Panc1 (cell line): ENCODE results near the gene GIMAP2. TPM values are rescaled to one million over a fixed set of nuclear protein-coding genes. Genes with fewer than 3 reads are reported as not detected.

Experiments used
- ATAC-seq: fragments of 200-7000 bp; cut with Tn5 transposase; 2 replicates; pipeline ENCODE4 v1.9.1; 2020; ENCODE audit warnings: mild to moderate bottlenecking, moderate library complexity
- BruUV-seq: library from RNA; stranded (reverse); fragments of 400-500 nt; replicated peaks from 2 replicates; lab custom pipeline; 2021; lab: Mats Ljungman, UMichigan
- CTCF ChIA-PET: fragments of 300-600 bp; sonication (Branson Sonifier 250); formaldehyde crosslinking; loops from one replicate; lab custom pipeline; 2022; ENCODE audit warnings: antibody characterized with exemption; lab: Charles Lee
- POLR2A ChIA-PET: fragments of 300-600 bp; sonication (Branson Sonifier 250); formaldehyde crosslinking; loops from one replicate; lab custom pipeline; 2022; ENCODE audit warnings: antibody characterized with exemption; lab: Charles Lee
- DNase-seq: peaks from one replicate; pipeline ENCODE4 v3.0.0-alpha.2; 2010; ENCODE audit warnings: low read depth, low spot score
- H3K27ac ChIP-seq: 2 replicates; pipeline ENCODE4 v1.5.1; 2011; ENCODE audit warnings: mild to moderate bottlenecking, low read length, inconsistent platforms
- H3K27me3 ChIP-seq: fragments of 200-500 bp; sonication (Bioruptor generic); 2 replicates; pipeline ENCODE4 v1.6.0; 2014; ENCODE audit warnings: low read length, inconsistent platforms; ENCODE audit not compliant: control insufficient read depth, insufficient read depth
- H3K36me3 ChIP-seq: fragments of 200-500 bp; sonication (Bioruptor generic); 2 replicates; pipeline ENCODE4 v1.5.1; 2014; ENCODE audit warnings: inconsistent platforms, mild to moderate bottlenecking, low read length, moderate library complexity; ENCODE audit not compliant: control insufficient read depth, insufficient read depth
- H3K4me1 ChIP-seq: 2 replicates; pipeline ENCODE4 v1.5.1; 2011; ENCODE audit warnings: inconsistent platforms, mild to moderate bottlenecking, low read length, moderate library complexity; ENCODE audit not compliant: control insufficient read depth, insufficient read depth
- H3K4me3 ChIP-seq, 2 experiments: 2 replicates each; pipeline ENCODE4 v1.5.1; 2011 to 2012; ENCODE audit warnings: low read depth in 2 of 2, low read length in 2 of 2, mild to moderate bottlenecking in 2 of 2, inconsistent platforms in 1 of 2, moderate library complexity in 1 of 2
- H3K9me3 ChIP-seq: fragments of 200-500 bp; sonication (Bioruptor generic); 2 replicates; pipeline ENCODE4 v1.5.1; 2014; ENCODE audit warnings: low read depth, mild to moderate bottlenecking, inconsistent platforms, low read length, moderate library complexity; ENCODE audit not compliant: control insufficient read depth, insufficient read depth
- POLR2AphosphoS5 ChIP-seq: IDR thresholded peaks from 2 replicates; pipeline ENCODE4 v1.6.1; 2012; ENCODE audit warnings: mild to moderate bottlenecking, low read depth, low read length, moderate library complexity
- SIN3A ChIP-seq: IDR thresholded peaks from 2 replicates; pipeline ENCODE4 v1.6.1; 2012; ENCODE audit warnings: low read depth, mild to moderate bottlenecking, low read length, moderate library complexity, borderline replicate concordance; ENCODE audit not compliant: insufficient read depth
- TCF7L2 ChIP-seq: IDR thresholded peaks from 2 replicates; pipeline ENCODE4 v1.6.1; 2011; ENCODE audit warnings: mild to moderate bottlenecking, low read depth, low read length, inconsistent platforms
- in situ Hi-C: cut with HindIII; loops from 2 replicates; pipeline ENCODE4 v1.10.0; 2016; ENCODE audit warnings: low sequenced_read_pairs, low pct_unique_long_range_greater_than_20kb
- intact Hi-C: fragments of 100-400 bp; cut with micrococcal nuclease; formaldehyde crosslinking; loops from one replicate; pipeline ENCODE4 v1.10.0; 2022; ENCODE audit not compliant: unreplicated experiment
- total RNA-seq: library from RNA; stranded (reverse); gene quantifications from one replicate; pipeline ENCODE4 v1.2.1, GENCODE V29; 2021; ENCODE audit not compliant: unreplicated experiment
- TF ChIP-seq, protein P1 (sequence below), 2 experiments: IDR thresholded peaks; 2 replicates each; pipeline ENCODE4 v1.6.1; 2011 to 2012; ENCODE audit warnings: low read depth in 2 of 2, control low read depth in 1 of 2, low read length in 1 of 2, mild to moderate bottlenecking in 1 of 2, moderate library complexity in 1 of 2; ENCODE audit not compliant: insufficient read depth in 1 of 2
- TF ChIP-seq, protein P2 (sequence below): fragments of 450-650 bp; IDR thresholded peaks from 2 replicates; pipeline ENCODE4 v1.5.1; 2017; ENCODE audit warnings: mild to moderate bottlenecking

GIMAP2 gene
- total RNA-seq, 1 experiment from 2014 or later: 1.5 TPM

DNA sequence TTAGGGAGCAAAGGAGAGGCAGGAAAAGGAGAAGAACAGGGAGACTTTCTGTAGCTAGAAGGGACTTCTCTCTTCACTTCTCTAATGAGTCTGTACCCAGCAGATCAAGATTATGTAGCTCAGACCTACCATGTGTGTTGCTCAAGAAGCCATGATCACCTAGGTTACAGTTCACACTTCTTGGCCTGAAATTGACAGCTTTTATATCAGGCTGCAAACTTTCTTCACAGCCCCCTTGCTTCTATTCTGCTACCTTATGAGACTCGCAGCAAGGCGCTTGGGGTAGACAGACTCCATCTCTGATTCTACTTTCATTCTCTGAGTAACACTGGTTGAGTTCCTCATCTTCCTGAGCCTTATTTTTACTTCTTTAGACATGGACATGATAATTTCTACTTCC, 19.6 kb upstream of the GIMAP2 start:
- in situ Hi-C loops: no loop called here
- CTCF ChIA-PET: no interaction called here
- BruUV-seq: no TSS peak

DNA sequence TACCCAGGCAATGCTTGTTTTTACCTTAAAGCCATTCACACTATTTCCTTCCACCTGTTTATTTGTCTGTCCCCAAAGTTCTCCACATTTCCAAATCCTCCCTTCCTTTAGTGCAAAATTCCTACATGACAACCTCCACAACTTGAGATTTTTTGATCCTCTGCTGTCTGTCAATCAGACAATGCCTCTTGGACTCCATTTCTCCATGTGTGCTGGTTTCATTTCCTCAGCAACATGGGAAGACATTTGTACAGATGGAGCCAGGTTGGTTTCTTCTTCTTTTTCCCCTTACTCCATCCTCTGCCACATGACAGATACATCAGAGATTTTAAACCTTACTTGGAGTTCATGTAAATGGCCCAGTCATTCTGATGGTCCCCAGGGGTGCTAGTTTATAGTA, 19.1 kb upstream of the GIMAP2 start:
- TF ChIP-seq, protein P1, sequence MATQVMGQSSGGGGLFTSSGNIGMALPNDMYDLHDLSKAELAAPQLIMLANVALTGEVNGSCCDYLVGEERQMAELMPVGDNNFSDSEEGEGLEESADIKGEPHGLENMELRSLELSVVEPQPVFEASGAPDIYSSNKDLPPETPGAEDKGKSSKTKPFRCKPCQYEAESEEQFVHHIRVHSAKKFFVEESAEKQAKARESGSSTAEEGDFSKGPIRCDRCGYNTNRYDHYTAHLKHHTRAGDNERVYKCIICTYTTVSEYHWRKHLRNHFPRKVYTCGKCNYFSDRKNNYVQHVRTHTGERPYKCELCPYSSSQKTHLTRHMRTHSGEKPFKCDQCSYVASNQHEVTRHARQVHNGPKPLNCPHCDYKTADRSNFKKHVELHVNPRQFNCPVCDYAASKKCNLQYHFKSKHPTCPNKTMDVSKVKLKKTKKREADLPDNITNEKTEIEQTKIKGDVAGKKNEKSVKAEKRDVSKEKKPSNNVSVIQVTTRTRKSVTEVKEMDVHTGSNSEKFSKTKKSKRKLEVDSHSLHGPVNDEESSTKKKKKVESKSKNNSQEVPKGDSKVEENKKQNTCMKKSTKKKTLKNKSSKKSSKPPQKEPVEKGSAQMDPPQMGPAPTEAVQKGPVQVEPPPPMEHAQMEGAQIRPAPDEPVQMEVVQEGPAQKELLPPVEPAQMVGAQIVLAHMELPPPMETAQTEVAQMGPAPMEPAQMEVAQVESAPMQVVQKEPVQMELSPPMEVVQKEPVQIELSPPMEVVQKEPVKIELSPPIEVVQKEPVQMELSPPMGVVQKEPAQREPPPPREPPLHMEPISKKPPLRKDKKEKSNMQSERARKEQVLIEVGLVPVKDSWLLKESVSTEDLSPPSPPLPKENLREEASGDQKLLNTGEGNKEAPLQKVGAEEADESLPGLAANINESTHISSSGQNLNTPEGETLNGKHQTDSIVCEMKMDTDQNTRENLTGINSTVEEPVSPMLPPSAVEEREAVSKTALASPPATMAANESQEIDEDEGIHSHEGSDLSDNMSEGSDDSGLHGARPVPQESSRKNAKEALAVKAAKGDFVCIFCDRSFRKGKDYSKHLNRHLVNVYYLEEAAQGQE (IDR thresholded peaks at IDR 0.05; ENCODE audit: insufficient read depth in 1 of 2, low read depth in 2 of 2, low read length in 1 of 2): no peak
- TF ChIP-seq TCF7L2 (no peak), POLR2AphosphoS5 (no peak), SIN3A (no peak)
- TF ChIP-seq, protein P2, sequence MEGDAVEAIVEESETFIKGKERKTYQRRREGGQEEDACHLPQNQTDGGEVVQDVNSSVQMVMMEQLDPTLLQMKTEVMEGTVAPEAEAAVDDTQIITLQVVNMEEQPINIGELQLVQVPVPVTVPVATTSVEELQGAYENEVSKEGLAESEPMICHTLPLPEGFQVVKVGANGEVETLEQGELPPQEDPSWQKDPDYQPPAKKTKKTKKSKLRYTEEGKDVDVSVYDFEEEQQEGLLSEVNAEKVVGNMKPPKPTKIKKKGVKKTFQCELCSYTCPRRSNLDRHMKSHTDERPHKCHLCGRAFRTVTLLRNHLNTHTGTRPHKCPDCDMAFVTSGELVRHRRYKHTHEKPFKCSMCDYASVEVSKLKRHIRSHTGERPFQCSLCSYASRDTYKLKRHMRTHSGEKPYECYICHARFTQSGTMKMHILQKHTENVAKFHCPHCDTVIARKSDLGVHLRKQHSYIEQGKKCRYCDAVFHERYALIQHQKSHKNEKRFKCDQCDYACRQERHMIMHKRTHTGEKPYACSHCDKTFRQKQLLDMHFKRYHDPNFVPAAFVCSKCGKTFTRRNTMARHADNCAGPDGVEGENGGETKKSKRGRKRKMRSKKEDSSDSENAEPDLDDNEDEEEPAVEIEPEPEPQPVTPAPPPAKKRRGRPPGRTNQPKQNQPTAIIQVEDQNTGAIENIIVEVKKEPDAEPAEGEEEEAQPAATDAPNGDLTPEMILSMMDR: no peak
- Histone ChIP-seq H3K27ac (no peak overlapping the region), H3K4me1 (no peaks in the 10 kb centered on the region), H3K9me3 (no peaks in the 10 kb centered on the region), H3K4me3 (no peak overlapping the region), H3K36me3 (no peaks in the 10 kb centered on the region), H3K27me3 (no peaks in the 10 kb centered on the region; the same call in 1 of the 2 replicates)
- no peak for DNase-seq
- no TSS peak for BruUV-seq
- POLR2A ChIA-PET: no interaction called here
- in situ Hi-C loops (no loop called here), intact Hi-C loops (no loop called here)
- CTCF ChIA-PET: no interaction called here
- ATAC-seq: no peak

More for the DNA sequence above, 19.6 kb upstream of the GIMAP2 start:
- Histone ChIP-seq H3K27me3 (no peaks in the 10 kb centered on the region; the same call in 1 of the 2 replicates), H3K4me1 (no peaks in the 10 kb centered on the region), H3K9me3 (no peaks in the 10 kb centered on the region), H3K4me3 (no peak overlapping the region), H3K36me3 (no peaks in the 10 kb centered on the region), H3K27ac (no peak overlapping the region)
- TF ChIP-seq, protein P2: no peak
- TF ChIP-seq, protein P1 (IDR thresholded peaks at IDR 0.05; ENCODE audit: insufficient read depth in 1 of 2, low read depth in 2 of 2, low read length in 1 of 2): no peak
- TF ChIP-seq POLR2AphosphoS5 (no peak), TCF7L2 (no peak), SIN3A (no peak)
- DNase-seq (no peak), ATAC-seq (no peak)
- POLR2A ChIA-PET: no interaction called here
- intact Hi-C loops: no loop called here
